Psoas muscle (tissue), 8 donors: ENCODE data around the gene ZC3H12A. TPM values are rescaled to one million over a fixed set of nuclear protein-coding genes. Genes with fewer than 3 reads are reported as not detected.

Source experiments
- ATAC-seq, 4 donors: fragments of 200-7000 bp; cut with Tn5 transposase; one replicate each; pipeline ENCODE4 v1.9.1; 2020; ENCODE audit warnings: moderate library complexity in 3 of 4, mild to moderate bottlenecking in 2 of 4
- DNase-seq, 2 donors: peaks; one replicate each; pipeline ENCODE4 v3.0.0-alpha.2; 2020
- H3K27ac ChIP-seq: fragments of 200-600 bp; one replicate; pipeline ENCODE4 v1.8.0; 2022
- H3K27me3 ChIP-seq, 3 donors: fragments of 200-600 bp in 1 of 3; one replicate each; pipeline versions ENCODE4 v1.6.1 to v1.8.0; 2013 to 2022; ENCODE audit warnings: low read length in 2 of 3, mild to moderate bottlenecking in 2 of 3, moderate library complexity in 1 of 3; ENCODE audit not compliant: insufficient read depth in 3 of 3
- H3K36me3 ChIP-seq, 2 donors: fragments of 200-600 bp in 1 of 2; one replicate each; pipeline versions ENCODE4 v1.6.1 to v1.8.0; 2013 to 2022; ENCODE audit warnings: low read depth in 1 of 2, mild to moderate bottlenecking in 1 of 2, moderate library complexity in 1 of 2; ENCODE audit not compliant: insufficient read depth in 1 of 2
- H3K4me1 ChIP-seq: fragments of 200-600 bp; one replicate; pipeline ENCODE4 v1.8.0; 2022
- H3K4me3 ChIP-seq: fragments of 200-600 bp; one replicate; pipeline ENCODE4 v1.8.0; 2022; ENCODE audit warnings: mild to moderate bottlenecking
- H3K9me3 ChIP-seq: fragments of 200-600 bp; one replicate; pipeline ENCODE4 v1.8.0; 2022
- WGBS, 3 donors: extraction: QIAGEN DNeasy Blood & Tissue Kit; methylation state at CpG; one replicate each; pipeline versions ENCODE4 v1.1.6 to v1.1.7; 2013; 5-methylcytosine and 5-hydroxymethylcytosine counted together
- intact Hi-C, 2 donors: fragments of 100-400 bp; cut with DNase I; formaldehyde crosslinking; loops; one replicate each; pipeline versions ENCODE4 v1.11.0 to v1.14.2; 2022
- polyA plus RNA-seq, 3 donors: library from polyadenylated mRNA; stranded (reverse); fragments of 200-250 nt; gene quantifications; one replicate each; pipeline ENCODE4 v1.2.3, GENCODE V29; 2013
- total RNA-seq, 4 donors: library from RNA; stranded (reverse); fragmentation: NEBNext Ultra II Directional in 2 of 4; extraction: Animal tissue kit (Norgen Biotek cat#: 25700) in 2 of 4; gene quantifications; one replicate each; pipeline versions ENCODE4 v1.2.1 to v1.2.4, GENCODE V29; 2021 to 2023
- TF ChIP-seq, protein P1 (sequence below): fragments of 200-600 bp; IDR thresholded peaks from one replicate; pipeline ENCODE4 v1.8.0; 2022; ENCODE audit warnings: antibody characterized with exemption
- donor health status: healthy with polysubstance abuse.
- donor health status: DM: no; HTN: no; CAD: no; lungs with moderate emphysema.
- donor health status: Bipolar disorder and iron deficiency.
- donor health status: healthy.
- donor health status: DM: yes; HTN: yes; CAD: no.
- donor health status: DM: no; HTN: no; CAD: no.
- donor health status: DM: no; HTN: no; CAD: no.
- donor health status: DM: yes; HTN: yes; CAD: no.

Gene ZC3H12A
- total and polyA plus RNA-seq, 7 donors: 1.9 to 30.2 (median 13.5) TPM

DNA sequence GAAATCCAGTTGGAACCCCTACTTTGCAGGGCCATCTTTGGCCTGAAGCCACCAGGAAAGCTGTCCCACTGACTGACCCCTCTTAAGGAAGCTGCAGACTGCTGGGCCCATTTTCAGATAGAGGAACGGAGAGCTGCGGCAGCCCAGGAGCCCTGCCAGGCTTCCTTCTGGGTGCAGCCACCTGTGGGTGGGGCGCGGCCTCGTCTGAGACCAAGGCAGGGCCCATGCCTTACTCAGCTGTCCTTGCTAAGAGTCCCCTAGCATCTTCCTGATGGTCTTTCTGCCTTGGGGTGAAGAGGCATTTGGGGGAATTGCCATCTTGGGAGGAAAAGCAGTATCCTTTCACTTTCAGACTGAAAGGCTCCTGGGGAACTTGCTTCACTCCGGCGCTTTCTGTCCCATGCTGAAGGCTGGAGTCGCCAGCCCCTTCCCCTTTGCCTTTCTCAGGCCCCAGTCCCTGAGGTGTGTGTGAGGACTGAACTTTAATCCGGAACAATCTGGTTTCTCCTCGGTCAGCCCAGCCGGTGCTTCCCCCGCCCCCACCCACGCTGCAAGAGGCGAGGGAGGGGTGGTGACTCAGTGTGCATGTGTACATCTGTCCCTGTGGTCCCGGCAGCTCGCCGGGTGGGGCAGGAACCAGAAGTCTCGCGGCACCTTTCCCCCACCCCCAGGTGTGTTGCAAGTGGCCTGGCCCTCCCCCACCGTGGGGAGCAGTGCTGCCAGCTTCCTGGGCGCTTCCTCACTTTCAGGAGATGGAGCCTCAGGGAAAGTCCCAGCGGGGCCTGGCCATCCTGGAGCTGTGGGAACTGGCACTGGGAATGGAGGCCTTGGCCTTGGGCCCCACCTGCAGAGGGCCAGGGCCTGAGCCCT, 5.1 kb downstream of the ZC3H12A start:
- Histone ChIP-seq H3K4me1 (peaks cover 56% of the 10 kb centered on the region), H3K4me3 (peak overlapping the region; percentile 72), H3K27ac (peak overlapping the region; percentile 90), H3K27me3 (no peaks in the 10 kb centered on the region), H3K9me3 (no peaks in the 10 kb centered on the region), H3K36me3 (peaks cover 9 to 87% of the 10 kb centered on the region in 2 donors)
- TF ChIP-seq, protein P1, sequence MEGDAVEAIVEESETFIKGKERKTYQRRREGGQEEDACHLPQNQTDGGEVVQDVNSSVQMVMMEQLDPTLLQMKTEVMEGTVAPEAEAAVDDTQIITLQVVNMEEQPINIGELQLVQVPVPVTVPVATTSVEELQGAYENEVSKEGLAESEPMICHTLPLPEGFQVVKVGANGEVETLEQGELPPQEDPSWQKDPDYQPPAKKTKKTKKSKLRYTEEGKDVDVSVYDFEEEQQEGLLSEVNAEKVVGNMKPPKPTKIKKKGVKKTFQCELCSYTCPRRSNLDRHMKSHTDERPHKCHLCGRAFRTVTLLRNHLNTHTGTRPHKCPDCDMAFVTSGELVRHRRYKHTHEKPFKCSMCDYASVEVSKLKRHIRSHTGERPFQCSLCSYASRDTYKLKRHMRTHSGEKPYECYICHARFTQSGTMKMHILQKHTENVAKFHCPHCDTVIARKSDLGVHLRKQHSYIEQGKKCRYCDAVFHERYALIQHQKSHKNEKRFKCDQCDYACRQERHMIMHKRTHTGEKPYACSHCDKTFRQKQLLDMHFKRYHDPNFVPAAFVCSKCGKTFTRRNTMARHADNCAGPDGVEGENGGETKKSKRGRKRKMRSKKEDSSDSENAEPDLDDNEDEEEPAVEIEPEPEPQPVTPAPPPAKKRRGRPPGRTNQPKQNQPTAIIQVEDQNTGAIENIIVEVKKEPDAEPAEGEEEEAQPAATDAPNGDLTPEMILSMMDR: no peak
- intact Hi-C loops: no loop called here
- peak; percentile 92 to 94 for DNase-seq
- WGBS, 3 donors: 26 to 41% (median 28%) methylated on average over 22 of the region's 22 CpGs
- peak; percentile 76 to 77 (median 76) for ATAC-seq

GRCh38 chr1:37480125-37480466, 5.7 kb downstream of the ZC3H12A start:
- TF ChIP-seq, protein P1: no peak
- intact Hi-C loops: no loop called here
- peak in 1 of 2 donors; percentile 26 for DNase-seq
- ATAC-seq: no peak
- Histone ChIP-seq H3K27me3 (no peaks in the 10 kb centered on the region), H3K4me1 (peaks cover 61% of the 10 kb centered on the region), H3K27ac (peak overlapping the region; percentile 90), H3K9me3 (no peaks in the 10 kb centered on the region), H3K4me3 (peak overlapping the region; percentile 72), H3K36me3 (peaks cover 9 to 90% of the 10 kb centered on the region in 2 donors)
- 67 to 88% (median 76%) methylated on average over 5 of the region's 5 CpGs for WGBS, 3 donors

DNA sequence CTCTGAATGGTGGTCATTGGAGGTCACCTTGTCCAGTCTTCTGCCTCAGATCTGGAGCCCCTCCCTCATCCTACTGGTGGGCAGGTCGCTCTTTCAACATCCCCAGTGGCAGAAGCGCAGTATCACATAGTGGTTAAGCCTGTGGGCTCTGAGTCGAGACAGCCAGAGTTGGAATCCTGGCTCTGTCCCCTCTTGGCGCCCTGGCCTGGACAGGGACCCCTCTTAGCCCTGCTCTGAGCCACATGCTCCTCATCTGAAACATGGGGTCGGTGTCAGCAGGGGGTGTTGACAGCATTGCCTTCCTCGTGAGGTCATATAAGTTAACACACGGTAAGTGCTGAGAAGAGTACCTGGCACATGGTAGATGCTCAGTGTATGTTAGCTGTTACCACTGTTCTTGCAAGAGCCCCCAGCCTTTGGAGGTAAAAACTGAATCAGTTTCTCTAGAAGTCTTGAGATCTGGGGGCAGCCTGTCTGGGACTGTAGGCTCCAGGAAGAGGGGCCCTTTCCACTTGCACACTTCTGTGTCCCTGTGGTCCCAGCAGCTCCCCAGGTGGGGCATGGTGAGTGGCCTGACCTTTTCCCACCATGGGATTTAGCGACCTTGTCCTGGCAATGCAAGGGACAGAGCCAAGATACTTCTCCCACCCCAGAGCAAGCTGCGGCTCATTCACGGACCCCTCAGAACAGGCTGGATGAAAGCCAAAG, 6.4 kb downstream of the ZC3H12A start:
- ATAC-seq (no peak), DNase-seq (no peak)
- no peaks in the 10 kb centered on the region for H3K9me3 ChIP-seq
- peaks cover 61% of the 10 kb centered on the region for H3K4me1 ChIP-seq
- 79 to 82% (median 79%) methylated on average over 10 of the region's 10 CpGs for WGBS, 3 donors
- H3K27ac ChIP-seq: peak overlapping the region; percentile 90
- peaks cover 9 to 87% of the 10 kb centered on the region in 2 donors for H3K36me3 ChIP-seq
- H3K27me3 ChIP-seq: no peaks in the 10 kb centered on the region
- intact Hi-C loops: no loop called here
- TF ChIP-seq, protein P1: no peak
- H3K4me3 ChIP-seq: peak overlapping the region; percentile 72

GRCh38 chr1:37481289-37482003, 7.1 kb downstream of the ZC3H12A start:
- H3K4me1 ChIP-seq: peaks cover 61% of the 10 kb centered on the region
- TF ChIP-seq, protein P1: no peak
- H3K27ac ChIP-seq: no peak overlapping the region
- H3K9me3 ChIP-seq: no peaks in the 10 kb centered on the region
- intact Hi-C loops: no loop called here
- no peaks in the 10 kb centered on the region for H3K27me3 ChIP-seq
- ATAC-seq (no peak), DNase-seq (peak in 1 of 2 donors; percentile 17)
- peak overlapping the region; percentile 72 for H3K4me3 ChIP-seq
- WGBS, 3 donors: 90 to 91% (median 90%) methylated on average over 26 of the region's 26 CpGs
- H3K36me3 ChIP-seq: peaks cover 9 to 81% of the 10 kb centered on the region in 2 donors
